IPS-NIHi7 (cell line): ENCODE data around the gene PIPOX.

Source experiments
- DNase-seq: peaks from one replicate; pipeline ENCODE4 v3.0.0; 2012; ENCODE audit warnings: mixed read lengths; ENCODE audit errors: extremely low spot score

The PIPOX gene

GRCh38 chr17:29099527-29099926, 56.6 kb downstream of the PIPOX start:
- DNase-seq, result no peak

DNA sequence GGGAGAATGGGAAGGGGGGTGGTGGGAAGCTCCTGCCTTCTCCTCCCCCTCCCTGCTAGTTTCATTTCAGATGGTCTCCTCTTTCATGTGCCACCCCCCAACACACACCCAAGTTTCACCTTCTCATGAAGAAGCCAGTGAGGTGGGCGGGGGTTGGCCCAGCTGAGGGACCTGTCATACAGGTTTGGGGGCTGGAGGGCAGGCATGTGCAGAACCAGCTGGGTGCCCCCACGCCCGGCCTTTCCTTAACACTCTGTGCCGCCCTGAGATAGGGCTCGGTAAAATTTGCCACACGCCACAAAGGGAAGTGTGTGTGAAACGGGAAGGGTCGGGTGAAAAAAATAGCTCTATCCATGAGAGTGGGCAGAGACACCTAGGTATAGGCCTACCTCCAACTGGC, 57.4 kb downstream of the PIPOX start:
- no peak for DNase-seq

DNA sequence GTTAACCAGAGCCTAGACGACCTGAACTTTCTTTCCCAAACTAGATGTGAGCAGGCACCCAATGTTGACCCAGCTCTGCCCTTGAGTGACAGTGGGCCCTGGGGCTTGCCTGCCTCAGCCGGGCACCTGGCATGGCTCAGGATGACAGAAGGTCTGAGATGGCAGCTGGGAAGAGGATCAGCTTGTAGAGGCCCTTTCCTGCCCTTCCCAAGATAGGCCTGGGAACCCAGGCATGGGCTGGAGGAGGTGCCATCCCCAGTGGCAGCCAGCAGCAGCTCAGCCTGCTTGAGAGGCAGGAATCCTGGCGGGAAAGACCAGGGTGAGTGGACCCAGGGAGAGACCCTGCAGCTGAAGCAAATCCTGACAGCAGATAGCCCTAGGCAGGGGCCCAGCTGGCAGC, 59.1 kb downstream of the PIPOX start:
- DNase-seq, result no peak

GRCh38 chr17:29102741-29103181, 59.8 kb downstream of the PIPOX start:
- no peak for DNase-seq

DNA sequence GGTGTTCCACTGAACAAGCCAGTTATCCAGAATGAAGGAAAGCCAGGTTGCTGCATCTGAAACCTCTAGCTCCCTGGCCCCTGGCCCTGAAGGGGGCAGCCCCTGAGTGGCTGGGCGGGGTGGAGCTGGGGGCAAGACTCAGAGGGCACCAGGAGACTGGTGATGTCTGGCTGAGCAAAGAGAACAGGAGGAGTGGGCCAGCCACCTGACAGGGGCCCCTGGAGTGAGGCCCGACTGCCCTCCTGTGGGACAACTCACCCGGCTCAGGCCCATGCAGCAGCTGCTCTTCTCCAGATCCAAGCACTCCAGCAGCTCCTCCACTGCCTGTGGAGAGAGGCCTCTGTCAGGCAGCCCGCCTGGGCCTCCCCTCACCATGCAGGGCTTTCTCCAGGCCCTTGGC, 60.4 kb downstream of the PIPOX start:
- no peak for DNase-seq
